ENCODE data around the gene CD164.
A peak's percentile ranks its signal among the peaks of the same experiment; 100 is the strongest.

CD164 gene

DNA sequence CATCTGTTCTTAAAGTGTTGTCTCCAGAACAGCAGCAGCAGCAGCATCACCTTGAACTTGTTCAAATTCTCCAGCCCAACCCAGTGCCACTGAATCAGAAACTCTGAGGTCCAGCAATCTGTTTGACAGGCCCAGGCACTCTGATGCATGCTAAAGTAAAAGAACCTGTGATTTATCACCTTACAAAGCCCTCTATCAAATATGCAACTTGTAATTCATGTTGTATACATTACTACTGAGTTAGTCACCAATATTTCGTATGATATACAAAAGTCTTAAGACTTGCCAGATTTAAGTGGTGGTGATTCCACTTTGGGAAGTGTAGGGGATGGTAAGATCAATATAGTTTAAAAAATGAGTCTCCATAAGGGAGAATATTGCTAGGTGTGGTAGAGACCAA, 6.0 kb upstream of the CD164 start:
- TF ChIP-seq, protein P1, sequence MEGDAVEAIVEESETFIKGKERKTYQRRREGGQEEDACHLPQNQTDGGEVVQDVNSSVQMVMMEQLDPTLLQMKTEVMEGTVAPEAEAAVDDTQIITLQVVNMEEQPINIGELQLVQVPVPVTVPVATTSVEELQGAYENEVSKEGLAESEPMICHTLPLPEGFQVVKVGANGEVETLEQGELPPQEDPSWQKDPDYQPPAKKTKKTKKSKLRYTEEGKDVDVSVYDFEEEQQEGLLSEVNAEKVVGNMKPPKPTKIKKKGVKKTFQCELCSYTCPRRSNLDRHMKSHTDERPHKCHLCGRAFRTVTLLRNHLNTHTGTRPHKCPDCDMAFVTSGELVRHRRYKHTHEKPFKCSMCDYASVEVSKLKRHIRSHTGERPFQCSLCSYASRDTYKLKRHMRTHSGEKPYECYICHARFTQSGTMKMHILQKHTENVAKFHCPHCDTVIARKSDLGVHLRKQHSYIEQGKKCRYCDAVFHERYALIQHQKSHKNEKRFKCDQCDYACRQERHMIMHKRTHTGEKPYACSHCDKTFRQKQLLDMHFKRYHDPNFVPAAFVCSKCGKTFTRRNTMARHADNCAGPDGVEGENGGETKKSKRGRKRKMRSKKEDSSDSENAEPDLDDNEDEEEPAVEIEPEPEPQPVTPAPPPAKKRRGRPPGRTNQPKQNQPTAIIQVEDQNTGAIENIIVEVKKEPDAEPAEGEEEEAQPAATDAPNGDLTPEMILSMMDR (IDR thresholded peaks at IDR 0.05; ENCODE audit: low read depth, low read length): no peak
- no peak for DNase-seq (ENCODE audit: extremely low read depth, low read depth)

DNA sequence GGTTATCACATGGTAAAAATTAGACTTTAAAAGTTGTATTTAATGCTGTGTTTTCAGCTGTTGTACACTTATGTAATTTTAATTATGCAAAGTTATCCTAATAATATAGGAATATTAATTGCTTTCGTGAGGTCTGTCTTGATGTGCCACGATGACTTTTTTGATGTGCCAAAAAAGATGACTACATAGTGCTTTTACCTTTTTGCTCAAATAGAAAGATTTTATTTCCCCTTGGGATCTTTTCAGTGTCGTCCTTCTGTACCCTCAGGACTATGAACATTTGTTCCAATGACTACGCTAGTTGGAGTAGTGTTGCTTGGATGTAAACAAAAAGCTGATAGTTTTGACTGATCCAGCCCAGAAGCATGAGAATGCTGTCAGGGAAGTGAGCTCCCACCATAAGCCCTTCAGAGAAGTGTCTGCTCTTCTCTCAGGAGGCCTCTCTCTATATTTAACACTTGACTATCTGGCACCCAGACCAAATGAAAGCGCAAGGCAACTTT, 1.2 kb upstream of the CD164 start:
- DNase-seq (ENCODE audit: extremely low read depth, low read depth): no peak
- TF ChIP-seq, protein P1 (IDR thresholded peaks at IDR 0.05; ENCODE audit: low read depth, low read length): no peak

DNA sequence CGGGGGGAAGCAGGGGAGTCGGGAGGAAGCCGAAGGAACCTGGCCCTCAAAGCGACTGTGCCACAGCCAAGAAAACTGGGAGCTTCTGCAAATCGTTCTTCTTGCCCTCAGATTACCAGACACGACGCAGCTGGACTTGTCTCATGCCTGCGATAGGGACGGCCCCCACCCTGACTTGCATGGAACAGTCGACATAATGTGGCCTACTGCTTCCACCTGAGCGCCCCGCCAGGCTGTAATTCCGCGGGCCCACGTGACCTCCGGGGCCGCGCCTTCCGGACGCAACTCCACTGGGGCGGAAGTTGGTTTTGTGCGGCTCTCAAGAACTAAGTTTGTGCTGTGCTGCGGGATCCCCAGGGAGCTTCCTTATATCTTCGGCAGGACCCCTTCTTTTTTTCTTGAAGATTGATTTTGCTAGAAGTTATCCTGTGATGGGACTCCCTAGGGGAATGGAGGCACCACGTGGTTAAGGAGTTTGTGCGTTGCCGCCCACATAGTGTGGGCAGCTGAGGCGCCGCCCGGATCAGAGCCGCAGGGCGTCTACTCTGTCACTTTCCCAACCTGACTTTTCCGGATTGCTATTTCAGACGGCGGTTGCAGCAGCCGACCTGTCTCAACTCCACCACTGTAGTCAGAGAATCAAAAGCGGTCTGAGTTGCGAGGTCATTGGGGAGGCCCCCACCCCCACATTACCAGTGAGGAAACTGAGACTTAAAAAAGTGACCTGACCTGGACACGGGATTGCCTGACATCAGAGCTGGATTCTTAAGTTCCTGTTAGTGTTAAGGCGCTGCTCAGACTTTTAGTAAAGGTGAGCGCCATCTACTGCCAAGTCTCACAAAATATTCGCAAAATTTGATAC, 540 bp upstream of the CD164 start:
- TF ChIP-seq, protein P1 (IDR thresholded peaks at IDR 0.05; ENCODE audit: low read depth, low read length): peak; percentile 48
- DNase-seq (ENCODE audit: extremely low read depth, low read depth): peak; percentile 88

DNA sequence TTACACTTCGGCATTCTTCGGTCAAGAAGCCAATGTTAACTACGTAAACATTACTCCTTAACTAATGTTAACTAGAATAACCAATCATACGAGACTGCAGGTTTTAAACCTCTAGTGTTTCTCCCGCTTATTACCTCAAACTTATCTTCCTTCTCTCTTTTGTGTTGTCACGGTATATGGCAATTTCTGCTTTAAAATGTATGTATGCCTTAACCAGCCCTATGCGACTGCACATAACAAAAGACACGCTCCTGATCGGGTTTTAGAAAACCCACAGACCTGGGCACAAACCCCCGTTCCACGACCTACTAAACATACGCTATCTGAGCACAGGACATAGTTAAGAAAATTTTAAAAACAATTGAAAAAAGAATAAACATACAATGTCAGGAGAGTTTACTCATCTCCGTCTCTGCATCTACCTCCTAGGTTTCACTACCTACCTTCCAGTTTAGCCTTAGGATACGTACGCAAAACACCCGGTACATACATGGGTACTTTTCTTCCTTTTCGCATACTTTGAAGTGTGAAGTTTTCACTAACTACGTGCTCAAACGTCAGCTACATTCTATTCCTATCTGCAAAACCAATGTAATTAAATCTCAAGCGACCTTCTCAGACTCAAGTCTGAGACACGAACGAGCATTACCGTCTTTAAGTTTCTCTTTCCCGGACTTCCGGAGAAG, 1.1 kb downstream of the CD164 start:
- TF ChIP-seq, protein P1 (IDR thresholded peaks at IDR 0.05; ENCODE audit: low read depth, low read length): no peak
- no peak for DNase-seq (ENCODE audit: extremely low read depth, low read depth)

DNA sequence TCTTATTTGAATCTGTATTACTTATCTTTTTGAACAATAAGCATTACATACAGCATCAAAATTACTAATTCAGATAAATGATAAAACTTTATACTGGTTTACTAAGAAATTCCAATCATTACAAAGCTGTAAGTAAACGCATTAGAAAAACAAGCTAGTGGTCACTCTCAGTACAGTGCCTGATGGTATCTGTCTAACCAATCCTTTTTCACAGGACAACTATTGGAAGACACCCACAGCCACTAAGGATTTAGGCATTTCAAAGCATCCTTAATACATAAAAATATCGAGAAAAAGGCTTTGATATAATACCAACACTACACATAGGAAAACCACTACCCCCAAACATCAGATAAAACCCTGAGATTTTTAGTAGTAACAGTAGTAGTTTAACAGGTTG, 2.6 kb downstream of the CD164 start:
- DNase-seq (ENCODE audit: extremely low read depth, low read depth): no peak
- TF ChIP-seq, protein P1 (IDR thresholded peaks at IDR 0.05; ENCODE audit: low read depth, low read length): no peak

DNA sequence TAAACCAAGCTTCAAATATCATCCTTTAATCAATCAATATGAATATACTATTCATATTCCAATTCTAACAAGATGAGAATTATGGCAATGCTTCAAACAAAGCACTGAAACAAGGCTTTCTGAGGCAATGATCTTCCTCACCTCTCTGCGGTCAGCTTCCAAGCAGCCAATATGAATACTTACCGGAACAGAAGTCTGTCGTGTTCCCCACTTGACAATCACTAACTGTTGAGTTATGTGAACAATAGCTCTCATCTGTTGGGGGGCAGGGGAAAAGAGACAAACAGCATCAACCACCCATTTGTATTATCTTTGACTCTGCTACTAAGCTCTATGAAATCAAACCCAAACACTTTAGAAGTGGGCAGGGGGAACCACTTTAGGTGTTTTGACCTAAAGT, 4.5 kb downstream of the CD164 start:
- no peak for DNase-seq (ENCODE audit: extremely low read depth, low read depth)
- TF ChIP-seq, protein P1 (IDR thresholded peaks at IDR 0.05; ENCODE audit: low read depth, low read length): no peak

DNA sequence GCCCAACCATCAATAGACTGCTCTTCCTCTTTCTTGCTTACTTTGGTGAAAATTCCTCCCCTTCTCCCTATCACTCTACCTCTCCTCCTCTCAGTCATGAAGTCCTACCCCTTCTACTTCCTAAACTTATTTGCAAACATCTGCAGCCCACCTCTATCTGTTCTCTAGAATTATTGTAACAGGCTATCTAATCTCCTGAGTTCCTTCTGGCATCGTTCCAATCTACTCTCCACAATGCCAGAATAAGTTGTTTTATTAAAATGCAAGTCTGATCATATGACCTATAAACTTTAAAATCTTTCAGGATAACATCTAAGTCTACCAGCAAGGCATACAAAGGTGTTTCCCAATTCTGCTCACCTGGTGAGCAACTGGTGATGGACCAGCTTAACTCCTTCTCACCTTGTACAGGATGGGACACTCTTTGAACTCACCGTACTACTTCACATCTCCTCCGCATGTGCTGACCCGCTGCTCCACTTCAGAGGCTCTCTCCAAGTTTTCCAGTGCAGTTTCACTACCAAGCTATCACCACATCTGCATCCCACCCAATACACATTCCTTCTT, 7.9 kb downstream of the CD164 start:
- TF ChIP-seq, protein P1 (IDR thresholded peaks at IDR 0.05; ENCODE audit: low read depth, low read length): no peak
- DNase-seq (ENCODE audit: extremely low read depth, low read depth): no peak
